ENCODE results near the gene HIGD1B.

DNA sequence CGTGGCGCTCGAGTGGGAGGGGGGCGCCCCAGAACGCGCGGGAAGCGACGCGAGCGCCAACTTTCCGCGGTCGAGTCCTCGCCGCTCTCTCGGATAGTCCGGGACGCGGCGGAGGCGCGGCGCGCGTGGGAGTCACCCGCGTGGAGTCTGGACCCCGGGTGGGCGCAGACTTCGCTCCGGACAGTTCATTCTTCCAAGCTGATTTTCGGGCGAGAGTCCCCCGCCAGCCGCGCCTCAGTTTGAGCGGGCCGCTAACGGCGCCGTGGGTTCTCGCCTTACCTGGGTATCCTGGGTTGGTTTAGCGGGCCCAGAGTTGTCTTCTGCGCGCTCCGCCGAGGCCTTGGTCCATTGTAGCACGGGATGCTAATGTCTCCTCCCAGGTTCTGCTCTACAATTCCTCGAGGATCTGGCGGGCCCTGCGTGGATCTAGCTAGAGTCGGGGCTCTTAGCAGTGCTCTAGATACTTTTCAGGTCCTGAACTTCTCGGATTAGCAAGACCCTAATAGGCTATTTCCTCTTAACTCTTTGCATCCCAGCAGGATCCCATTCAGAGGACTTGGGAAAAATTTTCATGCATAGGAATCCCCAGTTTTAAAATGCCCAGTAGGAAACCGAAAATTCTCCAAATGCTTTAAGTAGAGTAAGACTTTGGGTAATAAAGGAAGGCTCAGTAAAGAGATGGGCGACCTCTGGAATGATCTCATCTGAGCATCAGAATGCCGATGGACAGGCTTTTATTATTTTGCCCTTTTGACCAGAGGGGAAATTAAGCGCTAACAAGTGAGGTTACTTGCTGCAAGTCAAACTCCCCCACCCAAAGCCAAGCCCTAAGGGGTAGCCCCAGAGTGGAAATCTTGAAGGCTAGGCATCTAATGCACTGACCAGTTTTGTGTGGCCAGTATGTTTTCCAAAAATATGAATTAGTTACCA, 17.1 kb upstream of the HIGD1B start:
- TF ChIP-seq, protein P1, sequence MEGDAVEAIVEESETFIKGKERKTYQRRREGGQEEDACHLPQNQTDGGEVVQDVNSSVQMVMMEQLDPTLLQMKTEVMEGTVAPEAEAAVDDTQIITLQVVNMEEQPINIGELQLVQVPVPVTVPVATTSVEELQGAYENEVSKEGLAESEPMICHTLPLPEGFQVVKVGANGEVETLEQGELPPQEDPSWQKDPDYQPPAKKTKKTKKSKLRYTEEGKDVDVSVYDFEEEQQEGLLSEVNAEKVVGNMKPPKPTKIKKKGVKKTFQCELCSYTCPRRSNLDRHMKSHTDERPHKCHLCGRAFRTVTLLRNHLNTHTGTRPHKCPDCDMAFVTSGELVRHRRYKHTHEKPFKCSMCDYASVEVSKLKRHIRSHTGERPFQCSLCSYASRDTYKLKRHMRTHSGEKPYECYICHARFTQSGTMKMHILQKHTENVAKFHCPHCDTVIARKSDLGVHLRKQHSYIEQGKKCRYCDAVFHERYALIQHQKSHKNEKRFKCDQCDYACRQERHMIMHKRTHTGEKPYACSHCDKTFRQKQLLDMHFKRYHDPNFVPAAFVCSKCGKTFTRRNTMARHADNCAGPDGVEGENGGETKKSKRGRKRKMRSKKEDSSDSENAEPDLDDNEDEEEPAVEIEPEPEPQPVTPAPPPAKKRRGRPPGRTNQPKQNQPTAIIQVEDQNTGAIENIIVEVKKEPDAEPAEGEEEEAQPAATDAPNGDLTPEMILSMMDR (IDR thresholded peaks at IDR 0.05 in 4 of 5, conservative IDR thresholded peaks at IDR 0.05 in 1 of 5): no peak
- TF ChIP-seq POLR2A (IDR thresholded peaks at IDR 0.05): no peak
